ENCODE data around the gene MAN1C1. TPM values are rescaled to one million over a fixed set of nuclear protein-coding genes. Genes with fewer than 3 reads are reported as not detected.

MAN1C1 gene
- 1 to 10 TPM; 5.1 to 5.3 TPM for total RNA-seq

DNA sequence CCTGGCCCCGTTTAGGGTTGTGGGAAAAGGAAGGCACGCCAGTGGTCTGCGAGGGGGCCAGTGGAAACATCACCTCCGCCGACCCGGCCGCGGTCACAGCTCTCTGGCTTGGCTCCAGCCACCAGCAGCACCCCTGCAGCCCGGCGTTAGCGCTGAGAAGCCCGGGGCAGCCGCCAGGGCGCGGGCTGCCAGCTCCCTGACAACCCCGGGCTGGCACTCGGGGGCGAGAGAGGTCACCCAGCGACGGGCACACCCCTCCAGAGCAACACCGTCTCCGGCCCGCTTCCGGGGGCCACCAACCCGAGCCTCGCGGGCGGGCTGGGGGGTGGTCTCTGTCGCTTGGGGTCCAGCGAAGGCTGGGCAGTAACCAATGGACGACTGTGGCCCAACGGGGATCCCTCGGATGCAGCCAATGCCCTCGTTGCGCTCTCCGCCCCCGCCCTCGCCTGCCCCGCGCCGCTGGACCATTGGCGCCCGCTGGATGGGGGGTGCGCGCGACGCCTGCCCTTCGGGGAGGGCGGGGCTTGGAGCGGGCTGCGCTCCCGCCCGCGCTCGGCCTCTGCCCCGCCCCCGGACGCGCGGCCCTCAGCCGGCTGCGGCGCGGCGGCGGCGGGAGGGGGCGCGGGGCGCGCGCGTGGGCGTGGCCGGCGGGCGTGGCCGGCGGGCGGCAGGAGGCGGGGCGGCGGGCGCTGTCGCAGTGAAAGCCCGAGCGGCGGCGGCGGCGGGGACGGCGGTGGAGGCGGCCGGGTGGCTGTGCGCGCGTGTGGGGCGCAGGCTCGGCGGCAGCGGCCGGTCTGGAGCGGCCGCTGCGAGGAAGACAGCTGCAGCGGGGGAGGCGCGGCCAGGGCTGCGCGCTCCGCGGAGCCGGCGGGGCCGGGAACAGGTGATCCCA is at the start of gene MAN1C1:
TSS of gene MAN1C1 (plus strand) at position 697 of the 892 bp plus-strand sequence. CDS start 1,007 bp downstream, outside the sequence.
- H3K36me3 Mint-ChIP-seq: no peaks in the 10 kb centered on the region
- peaks cover 53% of the 10 kb centered on the region for H3K4me1 Mint-ChIP-seq
- no peaks in the 10 kb centered on the region for H3K9me3 Mint-ChIP-seq
- peak within 1 kb of the TSS; percentile 63 for H3K4me3 Mint-ChIP-seq
- no peak within 1 kb of the TSS for H3K27ac Mint-ChIP-seq
- peaks cover 19% of the 10 kb centered on the region for H3K27me3 Mint-ChIP-seq
- peak; percentile 89 for DNase-seq

- no peak for DNase-seq
- Mint-ChIP-seq H3K4me3 (no peak overlapping the region), H3K4me1 (peaks cover 74% of the 10 kb centered on the region), H3K9me3 (no peaks in the 10 kb centered on the region), H3K27me3 (no peaks in the 10 kb centered on the region), H3K36me3 (peaks cover 9% of the 10 kb centered on the region), H3K27ac (peak overlapping the region; percentile 88)
These were observed 48.9 kb upstream of the MAN1C1 start for GRCh38 chr1:25567710-25568089.

GRCh38 chr1:25568090-25568833 is 48.3 kb upstream of the MAN1C1 start:
- Mint-ChIP-seq H3K9me3 (no peaks in the 10 kb centered on the region), H3K36me3 (peaks cover 7% of the 10 kb centered on the region), H3K27me3 (no peaks in the 10 kb centered on the region), H3K4me1 (peaks cover 75% of the 10 kb centered on the region), H3K4me3 (peak overlapping the region; percentile 8), H3K27ac (peak overlapping the region; percentile 88)
- no peak for DNase-seq

DNA sequence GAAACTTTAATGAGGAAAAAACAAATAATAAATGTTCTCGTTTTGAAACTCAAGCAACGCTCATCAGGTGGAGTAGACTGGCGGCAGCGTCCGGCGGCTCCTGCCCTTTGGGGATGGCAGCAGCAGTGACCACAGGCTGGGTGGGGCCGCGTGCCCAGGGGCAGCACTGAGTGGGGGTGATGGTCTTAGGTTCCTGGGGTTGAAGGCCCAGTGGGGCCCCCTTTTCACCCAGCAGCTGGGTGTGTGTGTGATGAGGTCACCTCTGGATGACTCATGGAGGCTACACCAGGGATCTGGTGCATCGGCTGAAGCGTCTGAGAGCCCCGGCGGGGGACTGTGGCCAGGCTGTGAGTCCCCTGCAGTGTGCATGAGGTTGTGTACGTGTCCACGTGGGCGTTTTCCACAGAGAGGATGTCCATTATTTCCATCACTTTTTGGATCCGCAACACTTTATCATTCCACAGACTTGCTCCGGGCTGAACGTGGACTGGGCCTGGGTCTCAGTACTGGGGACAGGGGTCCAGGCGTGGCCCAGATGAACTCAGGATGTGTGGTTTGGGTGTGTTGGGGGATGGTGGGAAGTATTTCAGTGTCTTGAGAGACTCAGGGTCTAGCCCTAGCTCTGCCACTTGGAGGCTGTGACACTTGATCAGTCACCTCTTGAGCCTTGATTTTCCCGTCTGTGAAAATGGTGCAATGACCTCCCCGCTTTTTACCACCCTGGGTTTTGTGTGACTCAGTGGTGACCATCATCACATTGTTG is 47.6 kb upstream of the MAN1C1 start:
- Mint-ChIP-seq H3K27ac (peak overlapping the region; percentile 88), H3K4me1 (peaks cover 73% of the 10 kb centered on the region), H3K36me3 (peaks cover 7% of the 10 kb centered on the region), H3K27me3 (no peaks in the 10 kb centered on the region), H3K4me3 (no peak overlapping the region), H3K9me3 (no peaks in the 10 kb centered on the region)
- peak; percentile 68 for DNase-seq

DNA sequence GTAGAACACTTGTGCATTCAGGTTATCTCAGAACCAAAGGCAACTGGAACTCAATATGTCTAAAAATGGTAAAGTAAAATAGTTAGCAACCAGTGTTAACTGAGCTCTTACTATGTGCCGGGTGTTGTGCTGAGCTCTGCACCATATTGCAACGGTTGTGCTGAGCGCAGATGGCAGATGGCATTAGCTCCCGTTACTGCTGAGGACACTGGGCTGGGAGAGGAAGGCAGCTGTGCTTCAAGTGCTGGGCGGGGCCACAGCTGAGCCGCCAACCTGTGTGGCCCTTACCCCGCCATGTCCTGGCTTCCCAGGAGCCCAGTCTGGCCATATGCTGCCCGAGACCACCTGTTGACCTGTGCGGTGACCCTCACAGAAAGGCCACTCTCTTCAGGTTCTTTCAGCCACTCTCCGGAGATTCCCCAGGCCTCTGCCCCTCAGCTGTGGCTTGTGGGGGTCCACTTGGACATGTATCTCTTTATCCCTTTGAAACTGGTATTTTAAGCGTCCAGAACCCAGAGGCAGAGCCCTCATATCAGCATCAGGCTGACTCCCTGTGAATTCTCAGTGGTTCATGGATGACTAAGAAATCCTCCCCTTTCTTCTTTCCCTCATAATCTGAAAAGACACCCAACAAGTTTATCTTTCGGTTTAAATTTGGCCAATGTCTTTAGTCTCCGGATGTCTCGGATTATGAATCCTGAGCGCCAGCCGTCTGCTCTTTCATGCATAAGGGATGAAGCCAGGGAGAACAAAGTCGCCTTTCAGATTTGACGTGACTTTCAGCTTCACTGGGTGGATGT is 46.8 kb upstream of the MAN1C1 start:
- no peaks in the 10 kb centered on the region for H3K27me3 Mint-ChIP-seq

DNA sequence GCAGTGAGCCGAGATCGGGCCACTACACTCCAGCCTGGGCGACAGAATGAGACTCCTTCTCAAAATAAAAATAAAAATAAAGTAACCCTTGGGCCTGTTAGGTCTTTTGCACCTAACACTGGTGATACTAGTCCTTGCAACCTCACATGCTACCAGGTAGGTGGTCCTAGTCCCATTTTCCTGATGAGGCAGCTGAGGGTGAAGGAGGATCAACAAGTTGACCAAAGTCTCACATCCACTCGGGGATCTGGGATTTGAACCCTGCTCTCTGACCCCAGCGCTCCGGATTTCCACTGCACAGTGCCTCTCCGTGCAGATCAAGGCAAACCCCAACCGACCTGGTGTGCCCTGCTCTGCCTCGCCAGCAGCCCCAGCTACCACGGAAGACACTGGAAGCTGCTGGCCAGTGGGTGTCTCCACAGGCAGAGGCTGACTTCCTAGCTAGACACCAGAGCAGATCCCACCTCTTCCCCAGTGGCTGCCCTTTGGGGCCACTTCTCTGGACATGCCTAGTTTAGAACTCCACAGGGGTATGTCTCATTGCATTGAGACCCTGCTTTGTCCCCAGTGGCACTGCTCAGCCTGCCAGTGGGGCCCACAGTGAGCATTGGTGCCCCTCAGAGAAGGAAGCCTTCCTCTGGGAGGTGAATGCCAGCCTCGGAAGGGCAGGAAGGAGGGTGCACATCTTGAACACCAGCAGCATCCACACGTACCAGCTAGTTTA is 45.6 kb upstream of the MAN1C1 start:
- H3K27ac Mint-ChIP-seq: no peak overlapping the region
- H3K9me3 Mint-ChIP-seq: no peaks in the 10 kb centered on the region
- H3K4me1 Mint-ChIP-seq: peaks cover 54% of the 10 kb centered on the region
- no peak for DNase-seq
- peaks cover 5% of the 10 kb centered on the region for H3K36me3 Mint-ChIP-seq
- no peak overlapping the region for H3K4me3 Mint-ChIP-seq
- H3K27me3 Mint-ChIP-seq: no peaks in the 10 kb centered on the region

More for the DNA sequence above, 46.8 kb upstream of the MAN1C1 start:
- no peak for DNase-seq
- Mint-ChIP-seq H3K4me1 (peaks cover 65% of the 10 kb centered on the region), H3K36me3 (peaks cover 5% of the 10 kb centered on the region), H3K9me3 (no peaks in the 10 kb centered on the region), H3K27ac (peak overlapping the region; percentile 88), H3K4me3 (no peak overlapping the region)

GRCh38 chr1:25571522-25571970 is 45.0 kb upstream of the MAN1C1 start:
- Mint-ChIP-seq H3K9me3 (no peaks in the 10 kb centered on the region), H3K4me1 (peaks cover 48% of the 10 kb centered on the region), H3K27me3 (no peaks in the 10 kb centered on the region), H3K36me3 (peaks cover 5% of the 10 kb centered on the region), H3K4me3 (no peak overlapping the region), H3K27ac (no peak overlapping the region)
- DNase-seq: no peak

GRCh38 chr1:25572107-25572506 is 44.5 kb upstream of the MAN1C1 start:
- Mint-ChIP-seq H3K27me3 (no peaks in the 10 kb centered on the region), H3K4me3 (no peak overlapping the region), H3K27ac (peak overlapping the region; percentile 25), H3K9me3 (no peaks in the 10 kb centered on the region), H3K4me1 (peaks cover 43% of the 10 kb centered on the region), H3K36me3 (peaks cover 5% of the 10 kb centered on the region)
- DNase-seq: no peak

DNA sequence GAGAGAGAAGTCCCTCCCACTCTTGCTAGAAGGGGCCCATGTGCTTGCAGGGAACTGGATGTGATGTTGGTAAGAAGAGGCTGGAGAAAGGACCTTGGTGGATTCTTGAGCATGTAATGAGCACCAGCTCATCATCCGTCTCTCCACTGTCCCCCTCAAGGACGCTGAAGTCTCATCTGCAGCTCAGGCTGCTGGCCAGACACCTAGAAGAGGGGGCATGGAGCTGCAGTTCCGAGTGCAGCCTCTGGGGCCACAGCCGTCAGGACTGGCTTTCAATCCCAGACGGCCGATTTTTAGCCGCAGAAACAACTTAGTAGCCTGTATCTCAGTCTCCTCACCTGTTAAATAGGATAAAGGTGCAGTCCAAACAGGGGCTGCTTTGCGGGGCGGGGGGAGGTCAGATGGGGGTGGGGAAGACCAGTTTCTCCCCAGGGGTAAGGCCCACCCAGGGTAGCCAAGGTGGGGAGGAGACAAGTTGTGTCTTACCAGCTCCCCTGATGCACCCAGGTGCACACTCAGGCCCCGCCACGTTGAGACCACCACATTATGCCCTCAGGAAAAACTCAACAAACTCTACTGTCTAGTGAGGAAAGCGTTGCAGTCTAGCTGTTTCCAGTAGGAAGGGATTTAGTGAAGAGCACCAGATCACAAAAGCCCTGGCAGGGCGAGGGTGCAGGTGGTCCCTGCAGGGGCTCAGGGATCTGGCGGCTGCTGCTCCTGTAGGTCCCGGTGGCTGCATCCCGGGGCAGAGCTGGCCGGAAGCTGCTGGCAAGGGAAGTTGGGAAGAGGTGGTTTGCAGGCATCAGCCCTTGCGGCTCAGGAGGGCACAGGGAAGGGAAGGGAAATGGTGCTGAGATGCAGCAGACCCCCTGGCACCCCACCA is 43.6 kb upstream of the MAN1C1 start:
- Mint-ChIP-seq H3K27me3 (no peaks in the 10 kb centered on the region), H3K4me1 (peaks cover 36% of the 10 kb centered on the region), H3K27ac (no peak overlapping the region), H3K36me3 (peaks cover 2% of the 10 kb centered on the region), H3K9me3 (no peaks in the 10 kb centered on the region), H3K4me3 (peak overlapping the region; percentile 29)
- peak; percentile 61 for DNase-seq

DNA sequence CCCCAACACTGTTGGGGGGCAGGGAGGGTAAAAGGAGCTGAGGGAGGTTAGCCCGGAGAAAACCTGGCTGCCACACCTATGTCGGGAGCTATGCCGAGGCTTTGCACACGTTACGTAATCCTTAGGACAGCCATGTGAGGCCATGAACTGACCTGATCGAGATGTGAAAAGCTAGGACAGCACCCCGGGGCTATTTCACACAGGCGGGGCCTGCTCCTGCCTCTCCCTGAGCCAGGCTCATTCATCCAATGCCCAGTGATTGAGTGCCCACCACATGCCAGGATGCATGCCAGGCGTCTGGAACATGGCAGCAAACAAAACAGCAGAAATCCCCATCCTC is 43.0 kb upstream of the MAN1C1 start:
- Mint-ChIP-seq H3K4me3 (no peak overlapping the region), H3K27ac (no peak overlapping the region), H3K4me1 (peaks cover 29% of the 10 kb centered on the region), H3K36me3 (no peaks in the 10 kb centered on the region), H3K9me3 (no peaks in the 10 kb centered on the region), H3K27me3 (no peaks in the 10 kb centered on the region)
- DNase-seq: no peak

- no peak for DNase-seq
- H3K9me3 Mint-ChIP-seq: no peaks in the 10 kb centered on the region
- H3K4me3 Mint-ChIP-seq: no peak overlapping the region
These were observed 42.6 kb upstream of the MAN1C1 start for GRCh38 chr1:25573961-25574360.

GRCh38 chr1:25575191-25575590 is 41.4 kb upstream of the MAN1C1 start:
- no peak overlapping the region for H3K4me3 Mint-ChIP-seq
- H3K4me1 Mint-ChIP-seq: peaks cover 15% of the 10 kb centered on the region
- H3K9me3 Mint-ChIP-seq: no peaks in the 10 kb centered on the region
- H3K27me3 Mint-ChIP-seq: no peaks in the 10 kb centered on the region
- H3K27ac Mint-ChIP-seq: no peak overlapping the region
- no peak for DNase-seq
- H3K36me3 Mint-ChIP-seq: no peaks in the 10 kb centered on the region

More at GRCh38 chr1:25573961-25574360, 42.6 kb upstream of the MAN1C1 start:
- H3K27me3 Mint-ChIP-seq: no peaks in the 10 kb centered on the region
- peaks cover 25% of the 10 kb centered on the region for H3K4me1 Mint-ChIP-seq
- no peaks in the 10 kb centered on the region for H3K36me3 Mint-ChIP-seq
- H3K27ac Mint-ChIP-seq: no peak overlapping the region

Data from activated naive CD8-positive, alpha-beta T cell treated with anti-CD3 and anti-CD28 coated beads for 36 hours (primary cell).